Thymus (tissue), 11 donors: ENCODE measurements around the gene CARD19. TPM values are rescaled to one million over a fixed set of nuclear protein-coding genes. Genes with fewer than 3 reads are reported as not detected.

Experiments
- DNase-seq, 9 donors: peaks; one replicate each; pipeline ENCODE4 v3.0.0-alpha.2; 2013; ENCODE audit warnings: low spot score in 9 of 9, low read depth in 6 of 9, missing footprints in 1 of 9
- H3K27ac ChIP-seq, 2 donors: one replicate each; pipeline ENCODE4 v1.5.1; 2013; ENCODE audit warnings: control low read depth in 1 of 2, low read depth in 1 of 2, low read length in 1 of 2, mild to moderate bottlenecking in 1 of 2, moderate library complexity in 1 of 2
- H3K27me3 ChIP-seq, 2 donors: one replicate each; pipeline ENCODE4 v1.5.1; 2013; ENCODE audit warnings: low read length in 1 of 2; ENCODE audit not compliant: control insufficient read depth in 2 of 2, insufficient read depth in 1 of 2
- H3K36me3 ChIP-seq, 2 donors: one replicate each; pipeline ENCODE4 v1.5.1; 2013; ENCODE audit warnings: low read length in 1 of 2, mild to moderate bottlenecking in 1 of 2, moderate library complexity in 1 of 2; ENCODE audit not compliant: control insufficient read depth in 2 of 2, insufficient read depth in 2 of 2
- H3K4me1 ChIP-seq, 2 donors: one replicate each; pipeline ENCODE4 v1.5.1; 2013; ENCODE audit warnings: low read length in 2 of 2; ENCODE audit not compliant: control insufficient read depth in 2 of 2, insufficient read depth in 2 of 2
- H3K4me3 ChIP-seq, 2 donors: one replicate each; pipeline ENCODE4 v1.5.1; 2013; ENCODE audit warnings: low read length in 2 of 2, control low read depth in 1 of 2, mild to moderate bottlenecking in 1 of 2
- H3K9me3 ChIP-seq, 2 donors: one replicate each; pipeline ENCODE4 v1.5.1; 2013; ENCODE audit warnings: low read length in 1 of 2, mild to moderate bottlenecking in 1 of 2; ENCODE audit not compliant: control insufficient read depth in 2 of 2, insufficient read depth in 1 of 2
- WGBS: extraction: QIAGEN DNeasy Blood & Tissue Kit; methylation state at CpG from one replicate; pipeline ENCODE4 v1.1.7; 2013; 5-methylcytosine and 5-hydroxymethylcytosine counted together
- polyA plus RNA-seq: library from polyadenylated mRNA; stranded (reverse); fragments of 200-250 nt; gene quantifications from one replicate; pipeline ENCODE4 v1.2.3, GENCODE V29; 2013
- total RNA-seq: library from RNA; stranded (reverse); fragments of 120-200 nt; gene quantifications from one replicate; pipeline ENCODE4 v1.2.4, GENCODE V29; 2013
- donor health status: healthy.

Gene CARD19
- total and polyA plus RNA-seq, 2 donors, result 24.8 to 25.3 TPM

- peaks cover 2 to 4% of the 10 kb centered on the region in 2 donors for H3K9me3 ChIP-seq
- no peak for DNase-seq
- 95% methylated on average over 4 of the region's 4 CpGs for WGBS
- no peak overlapping the region for H3K4me3 ChIP-seq
- no peaks in the 10 kb centered on the region for H3K27me3 ChIP-seq
- H3K27ac ChIP-seq, result peak overlapping the region; percentile 96 to 97
- peaks cover 67 to 93% of the 10 kb centered on the region in 2 donors for H3K4me1 ChIP-seq
- peaks cover 0 to 4% of the 10 kb centered on the region in 2 donors for H3K36me3 ChIP-seq
These were observed 34.7 kb upstream of the CARD19 start for GRCh38 chr9:93061260-93061751.

GRCh38 chr9:93061791-93062763 lies 33.9 kb upstream of the CARD19 start:
- Histone ChIP-seq H3K9me3 (peaks cover 2 to 4% of the 10 kb centered on the region in 2 donors), H3K27me3 (no peaks in the 10 kb centered on the region), H3K4me1 (peaks cover 63 to 90% of the 10 kb centered on the region in 2 donors), H3K4me3 (peak overlapping the region; percentile 4 to 14), H3K27ac (peak overlapping the region; percentile 96 to 97), H3K36me3 (peaks cover 0 to 4% of the 10 kb centered on the region in 2 donors)
- DNase-seq, result peak in 7 of 9 donors; percentile 55 to 87 (median 74)
- WGBS, result 26% methylated on average over 19 of the region's 19 CpGs

DNA sequence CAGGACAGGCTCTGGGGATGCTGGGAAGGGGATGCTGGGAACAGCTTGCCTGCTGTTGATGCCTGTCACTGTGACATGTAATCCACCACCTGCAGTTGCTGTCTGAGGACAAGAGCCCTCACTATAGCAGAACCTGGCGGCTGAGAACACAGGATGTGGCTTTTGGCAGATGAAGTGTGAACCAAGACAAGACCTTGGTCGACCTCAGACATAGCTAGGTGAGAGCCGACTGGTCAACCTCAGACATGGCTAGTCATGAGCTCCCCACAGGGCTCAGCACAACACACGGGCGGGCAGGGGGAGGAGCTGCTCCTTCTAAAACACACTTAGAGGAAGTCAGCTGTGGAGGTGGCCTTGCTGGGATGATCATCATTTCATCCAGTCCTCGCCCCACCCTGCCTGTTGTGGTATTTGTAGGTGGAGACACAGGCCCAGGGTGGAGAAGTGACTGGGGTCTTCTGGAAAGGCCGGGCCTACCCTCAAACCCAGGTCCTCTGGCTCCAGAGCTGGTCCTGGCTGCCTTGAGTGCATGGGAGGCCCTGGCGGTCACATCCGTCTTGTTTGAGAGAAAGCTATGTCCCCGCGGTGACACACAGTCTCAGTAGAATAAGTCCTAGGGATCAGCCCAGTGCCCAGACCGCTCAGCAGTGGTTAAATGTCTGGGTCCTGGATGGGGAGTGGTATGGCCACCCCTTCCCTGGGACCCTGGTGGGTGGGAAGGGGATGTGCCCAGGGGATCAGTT lies 31.5 kb upstream of the CARD19 start:
- Histone ChIP-seq H3K36me3 (peaks cover 0 to 4% of the 10 kb centered on the region in 2 donors), H3K4me3 (peak overlapping the region; percentile 8 to 21), H3K4me1 (peaks cover 55 to 68% of the 10 kb centered on the region in 2 donors), H3K27ac (peak overlapping the region; percentile 96 to 97), H3K9me3 (peaks cover 2 to 4% of the 10 kb centered on the region in 2 donors), H3K27me3 (no peaks in the 10 kb centered on the region)
- DNase-seq, result peak; percentile 74 to 98 (median 90)
- WGBS, result 29% methylated on average over 12 of the region's 12 CpGs

DNA sequence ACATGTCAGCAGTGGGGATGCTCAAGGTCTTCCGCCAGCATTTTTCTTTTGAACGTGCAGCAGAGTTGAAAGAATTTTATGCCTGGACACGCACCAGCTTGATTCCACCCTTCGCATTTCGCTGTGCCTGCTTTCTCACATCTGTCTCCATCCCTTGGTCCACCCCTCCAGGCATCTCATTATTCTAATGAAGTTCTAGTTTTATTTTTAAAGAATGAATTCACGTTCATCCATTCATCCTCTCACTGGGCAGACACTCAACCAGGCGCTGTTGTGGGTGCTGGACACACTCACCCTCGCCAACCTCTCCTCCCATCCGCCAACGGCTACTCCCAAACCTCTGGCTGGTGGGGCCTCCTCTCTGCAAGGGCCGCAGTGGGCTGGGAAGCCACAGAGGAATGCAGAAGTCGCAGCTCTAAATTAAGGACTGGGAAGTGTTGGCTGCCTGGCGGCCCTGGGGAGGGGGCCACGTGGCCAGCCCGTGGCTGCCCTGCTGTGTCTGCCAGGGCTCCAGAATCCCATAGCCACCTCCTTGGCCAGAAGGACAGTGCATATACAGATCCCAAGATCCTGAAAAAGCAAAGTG lies 30.8 kb upstream of the CARD19 start:
- H3K4me3 ChIP-seq, result peak overlapping the region in 1 of 2 donors; percentile 21
- WGBS, result 60% methylated on average over 15 of the region's 15 CpGs
- H3K36me3 ChIP-seq, result peaks cover 0 to 8% of the 10 kb centered on the region in 2 donors
- no peaks in the 10 kb centered on the region for H3K27me3 ChIP-seq
- peaks cover 0 to 4% of the 10 kb centered on the region in 2 donors for H3K9me3 ChIP-seq
- H3K27ac ChIP-seq, result peak overlapping the region; percentile 96 to 97
- H3K4me1 ChIP-seq, result peaks cover 48 to 62% of the 10 kb centered on the region in 2 donors
- no peak for DNase-seq

GRCh38 chr9:93066978-93067603 lies 28.9 kb upstream of the CARD19 start:
- 97% methylated on average over 3 of the region's 3 CpGs for WGBS
- H3K4me1 ChIP-seq, result peaks cover 41 to 48% of the 10 kb centered on the region in 2 donors

GRCh38 chr9:93068956-93069355 lies 27.1 kb upstream of the CARD19 start:
- no peak for DNase-seq
- Histone ChIP-seq H3K27ac (no peak overlapping the region), H3K27me3 (no peaks in the 10 kb centered on the region), H3K36me3 (peaks cover 4 to 7% of the 10 kb centered on the region in 2 donors), H3K9me3 (no peaks in the 10 kb centered on the region), H3K4me1 (peaks cover 29 to 30% of the 10 kb centered on the region in 2 donors), H3K4me3 (no peak overlapping the region)
- 97% methylated on average over 4 of the region's 4 CpGs for WGBS

More at GRCh38 chr9:93066978-93067603, 28.9 kb upstream of the CARD19 start:
- no peaks in the 10 kb centered on the region for H3K27me3 ChIP-seq
- H3K27ac ChIP-seq, result no peak overlapping the region
- DNase-seq, result no peak
- no peak overlapping the region for H3K4me3 ChIP-seq
- no peaks in the 10 kb centered on the region for H3K9me3 ChIP-seq
- peaks cover 4 to 11% of the 10 kb centered on the region in 2 donors for H3K36me3 ChIP-seq

- no peak overlapping the region for H3K27ac ChIP-seq
- 96% methylated on average over 7 of the region's 7 CpGs for WGBS
These were observed 24.6 kb upstream of the CARD19 start for GRCh38 chr9:93071464-93071863.

GRCh38 chr9:93072383-93072795 lies 23.6 kb upstream of the CARD19 start:
- no peak overlapping the region for H3K27ac ChIP-seq
- WGBS, result 37% methylated on average over 5 of the region's 5 CpGs
- DNase-seq, result no peak

More at GRCh38 chr9:93071464-93071863, 24.6 kb upstream of the CARD19 start:
- no peaks in the 10 kb centered on the region for H3K27me3 ChIP-seq
- H3K4me1 ChIP-seq, result peaks cover 5 to 13% of the 10 kb centered on the region in 2 donors
- DNase-seq, result peak in 1 of 9 donors; percentile 31
- no peaks in the 10 kb centered on the region for H3K9me3 ChIP-seq
- no peak overlapping the region for H3K4me3 ChIP-seq
- peaks cover 10 to 13% of the 10 kb centered on the region in 2 donors for H3K36me3 ChIP-seq

More at GRCh38 chr9:93072383-93072795, 23.6 kb upstream of the CARD19 start:
- H3K27me3 ChIP-seq, result no peaks in the 10 kb centered on the region
- H3K36me3 ChIP-seq, result peaks cover 10 to 16% of the 10 kb centered on the region in 2 donors
- H3K4me3 ChIP-seq, result no peak overlapping the region
- H3K9me3 ChIP-seq, result no peaks in the 10 kb centered on the region
- H3K4me1 ChIP-seq, result peaks cover 5 to 13% of the 10 kb centered on the region in 2 donors
